Lung (tissue), 12 donors: Measurements from ENCODE around the gene MITF. TPM values are rescaled to one million over a fixed set of nuclear protein-coding genes. Genes with fewer than 3 reads are reported as not detected.

Experiments
- ATAC-seq: fragments of 200-7000 bp; cut with Tn5 transposase; one replicate; pipeline ENCODE4 v1.9.1; 2020; ENCODE audit warnings: moderate number of reproducible peaks; ENCODE audit not compliant: insufficient read depth, low FRiP score
- DNase-seq, 3 donors: peaks; one replicate each; pipeline ENCODE4 v3.0.0-alpha.2; 2013 to 2017
- H3K27ac ChIP-seq, 2 donors: one replicate each; pipeline ENCODE4 v1.5.1; 2013; ENCODE audit warnings: mild to moderate bottlenecking in 2 of 2, moderate library complexity in 2 of 2, control low read depth in 1 of 2, inconsistent platforms in 1 of 2, low read depth in 1 of 2, low read length in 1 of 2
- H3K27me3 ChIP-seq, 3 donors: one replicate each; pipeline ENCODE4 v1.5.1; 2013; ENCODE audit warnings: low read length in 2 of 3; ENCODE audit not compliant: control insufficient read depth in 3 of 3, insufficient read depth in 3 of 3
- H3K36me3 ChIP-seq, 4 donors: one replicate each; pipeline ENCODE4 v1.5.1; 2013; ENCODE audit warnings: low read length in 4 of 4, mild to moderate bottlenecking in 1 of 4, moderate library complexity in 1 of 4; ENCODE audit not compliant: control insufficient read depth in 4 of 4, insufficient read depth in 4 of 4
- H3K4me1 ChIP-seq, 5 donors: one replicate each; pipeline ENCODE4 v1.5.1; 2013; ENCODE audit warnings: low read length in 5 of 5, mild to moderate bottlenecking in 2 of 5, moderate library complexity in 1 of 5; ENCODE audit not compliant: control insufficient read depth in 5 of 5, insufficient read depth in 5 of 5
- H3K4me3 ChIP-seq: one replicate; pipeline ENCODE4 v1.5.1; 2013; ENCODE audit warnings: mild to moderate bottlenecking, control low read depth, moderate library complexity
- H3K9ac ChIP-seq, 2 donors: one replicate each; pipeline ENCODE4 v1.5.1; 2013; ENCODE audit warnings: low read length in 2 of 2, control low read depth in 1 of 2; ENCODE audit not compliant: insufficient read depth in 1 of 2
- H3K9me3 ChIP-seq, 4 donors: one replicate each; pipeline ENCODE4 v1.5.1; 2013; ENCODE audit warnings: low read length in 3 of 4, mild to moderate bottlenecking in 1 of 4, moderate library complexity in 1 of 4; ENCODE audit not compliant: control insufficient read depth in 4 of 4, insufficient read depth in 3 of 4
- CTCF ChIP-seq: IDR thresholded peaks from 2 replicates; pipeline ENCODE4 v1.5.1; 2012; ENCODE audit warnings: mild to moderate bottlenecking; ENCODE audit errors: control extremely low read depth, extremely low read depth
- WGBS, 2 donors: extraction: QIAGEN DNeasy Blood & Tissue Kit; methylation state at CpG; one replicate each; pipeline ENCODE4 v1.1.7; 2013; 5-methylcytosine and 5-hydroxymethylcytosine counted together
- polyA plus RNA-seq, 2 donors: library from polyadenylated mRNA; stranded (reverse); fragments of 200-250 nt; gene quantifications; one replicate each; pipeline ENCODE4 v1.2.1, GENCODE V29; 2013
- total RNA-seq, 2 donors: library from RNA; depleted of rRNA in 1 of 2; stranded (reverse); fragments of >200 nt in 1 of 2; gene quantifications; one replicate each; pipeline ENCODE4 v1.2.1, GENCODE V29; 2014 to 2021
- donor health status: control.
- donor health status: control.
- donor health status: Bipolar disorder and iron deficiency.
- donor health status: healthy.
- donor health status: DM: yes; HTN: yes; CAD: no.

MITF gene
- total and polyA plus RNA-seq, 4 donors = 5.0 to 28.0 (median 12.0) TPM

GRCh38 chr3:69731080-69731479 lies 8.2 kb upstream of the MITF start:
- no peak for DNase-seq
- TF ChIP-seq CTCF = no peak
- 83 to 87% methylated on average over 2 of the region's 2 CpGs for WGBS, 2 donors
- Histone ChIP-seq H3K9ac (no peak overlapping the region), H3K4me3 (no peak overlapping the region), H3K27me3 (peaks cover 0 to 5% (median 4%) of the 10 kb centered on the region in 3 donors), H3K36me3 (no peaks in the 10 kb centered on the region), H3K4me1 (no peaks in the 10 kb centered on the region), H3K9me3 (no peaks in the 10 kb centered on the region), H3K27ac (no peak overlapping the region)
- ATAC-seq = no peak

- WGBS, 2 donors = 73 to 83% methylated on average over 2 of the region's 2 CpGs
- Histone ChIP-seq H3K9ac (no peak overlapping the region), H3K27ac (no peak overlapping the region), H3K4me3 (no peak overlapping the region), H3K36me3 (no peaks in the 10 kb centered on the region), H3K4me1 (peaks cover 0 to 23% (median 3%) of the 10 kb centered on the region in 5 donors), H3K9me3 (no peaks in the 10 kb centered on the region), H3K27me3 (peaks cover 0 to 7% (median 6%) of the 10 kb centered on the region in 3 donors)
- no peak for ATAC-seq
- DNase-seq = no peak
- TF ChIP-seq CTCF = no peak
Observed at GRCh38 chr3:69735893-69736292, 3.4 kb upstream of the MITF start.

- H3K9me3 ChIP-seq = no peaks in the 10 kb centered on the region
- DNase-seq = peak in 2 of 3 donors; percentile 42 to 78
- no peaks in the 10 kb centered on the region for H3K36me3 ChIP-seq
- H3K27ac ChIP-seq = no peak overlapping the region
- 42 to 43% methylated on average over 3 of the region's 3 CpGs for WGBS, 2 donors
- H3K4me3 ChIP-seq = no peak overlapping the region
- TF ChIP-seq CTCF = no peak
- peaks cover 0 to 12% (median 7%) of the 10 kb centered on the region in 3 donors for H3K27me3 ChIP-seq
- H3K4me1 ChIP-seq = peaks cover 0 to 23% (median 6%) of the 10 kb centered on the region in 5 donors
- no peak for ATAC-seq
- H3K9ac ChIP-seq = no peak overlapping the region
Observed at GRCh38 chr3:69737392-69737791, 1.9 kb upstream of the MITF start.

- H3K9me3 ChIP-seq = no peaks in the 10 kb centered on the region
- no peak overlapping the region for H3K4me3 ChIP-seq
- H3K27me3 ChIP-seq = peaks cover 0 to 12% (median 7%) of the 10 kb centered on the region in 3 donors
- ATAC-seq (peak; percentile 7), DNase-seq (no peak)
- peaks cover 0 to 23% (median 6%) of the 10 kb centered on the region in 5 donors for H3K4me1 ChIP-seq
- no peaks in the 10 kb centered on the region for H3K36me3 ChIP-seq
- 1% methylated on average over 4 of the region's 4 CpGs for WGBS, 2 donors
- TF ChIP-seq CTCF = no peak
- H3K27ac ChIP-seq = peak overlapping the region; percentile 11 to 91
- peak overlapping the region in 1 of 2 donors; percentile 75 for H3K9ac ChIP-seq
Observed at GRCh38 chr3:69738315-69738714, 949 bp upstream of the MITF start.
